HG02884 (cell line): ENCODE results near the gene ASAP2.

ENCODE experiments used
- ATAC-seq: cut with Tn5 transposase; IDR thresholded peaks from one replicate; pipeline ENCODE4 v1.9.1; 2021; ENCODE audit warnings: mild to moderate bottlenecking, moderate library complexity; ENCODE audit not compliant: unreplicated experiment

ASAP2 gene

DNA sequence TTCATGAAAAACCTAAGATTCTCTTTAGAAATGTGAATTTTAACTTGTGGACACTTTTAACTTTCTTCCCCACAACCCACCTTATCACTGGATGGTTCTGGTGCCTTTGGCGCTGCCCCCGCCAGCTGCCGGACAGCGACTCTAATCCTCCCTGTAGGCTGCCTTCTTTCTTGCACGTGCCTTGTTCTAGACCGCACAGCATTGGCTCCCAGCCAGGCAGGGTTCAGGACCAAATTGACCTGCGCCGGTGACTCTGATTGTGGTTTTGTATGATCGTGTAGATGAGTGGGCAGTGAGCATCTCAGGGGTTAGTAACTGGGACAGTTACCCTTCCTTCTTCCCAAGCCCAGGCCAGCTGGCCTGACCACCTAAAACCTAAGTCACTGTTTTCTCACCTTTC is 106.8 kb downstream of the ASAP2 start:
- ATAC-seq = no peak

DNA sequence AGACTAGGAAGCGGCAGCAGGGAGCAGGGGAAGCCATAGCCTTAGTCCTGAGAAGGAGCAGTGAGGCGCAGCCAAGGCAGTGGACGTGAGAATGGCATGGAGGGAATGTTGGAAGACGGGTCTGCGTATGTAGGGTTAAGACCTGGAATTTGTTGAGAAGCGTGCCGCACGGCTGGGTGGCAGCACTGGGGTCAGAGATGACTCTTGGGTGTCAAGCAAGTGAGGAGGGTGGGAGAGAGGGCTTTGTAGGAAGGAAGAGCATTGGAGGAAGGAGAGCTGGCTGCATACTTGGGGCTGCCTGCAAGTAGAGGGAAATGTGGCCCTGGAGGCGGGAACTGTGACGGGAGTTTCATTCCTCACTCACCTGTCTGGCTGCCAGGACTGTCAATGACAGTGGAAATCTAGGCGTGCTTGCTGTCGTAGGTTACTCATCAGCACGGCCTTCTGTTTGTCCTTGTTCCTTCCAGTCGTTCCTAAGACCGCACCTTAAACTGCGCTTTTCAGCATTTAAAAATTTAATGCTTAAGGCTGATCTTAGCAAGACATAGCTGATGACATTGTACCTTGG is 108.8 kb downstream of the ASAP2 start:
- ATAC-seq = no peak

DNA sequence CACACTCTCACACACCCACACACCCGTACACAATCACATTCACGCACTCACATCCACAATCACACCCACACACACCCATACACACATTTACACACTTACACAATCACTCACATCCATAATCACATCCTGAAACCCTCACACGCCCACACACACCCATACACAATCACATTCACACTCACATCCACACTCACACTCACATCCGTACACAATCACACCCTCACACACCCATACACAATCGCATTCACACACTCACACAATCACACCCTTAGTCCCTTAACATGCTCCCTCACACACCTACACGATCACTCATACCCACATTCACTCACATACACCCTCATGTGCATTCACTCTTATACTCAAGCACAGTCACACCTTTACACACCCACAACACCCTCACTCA is 110.9 kb downstream of the ASAP2 start:
- no peak for ATAC-seq

DNA sequence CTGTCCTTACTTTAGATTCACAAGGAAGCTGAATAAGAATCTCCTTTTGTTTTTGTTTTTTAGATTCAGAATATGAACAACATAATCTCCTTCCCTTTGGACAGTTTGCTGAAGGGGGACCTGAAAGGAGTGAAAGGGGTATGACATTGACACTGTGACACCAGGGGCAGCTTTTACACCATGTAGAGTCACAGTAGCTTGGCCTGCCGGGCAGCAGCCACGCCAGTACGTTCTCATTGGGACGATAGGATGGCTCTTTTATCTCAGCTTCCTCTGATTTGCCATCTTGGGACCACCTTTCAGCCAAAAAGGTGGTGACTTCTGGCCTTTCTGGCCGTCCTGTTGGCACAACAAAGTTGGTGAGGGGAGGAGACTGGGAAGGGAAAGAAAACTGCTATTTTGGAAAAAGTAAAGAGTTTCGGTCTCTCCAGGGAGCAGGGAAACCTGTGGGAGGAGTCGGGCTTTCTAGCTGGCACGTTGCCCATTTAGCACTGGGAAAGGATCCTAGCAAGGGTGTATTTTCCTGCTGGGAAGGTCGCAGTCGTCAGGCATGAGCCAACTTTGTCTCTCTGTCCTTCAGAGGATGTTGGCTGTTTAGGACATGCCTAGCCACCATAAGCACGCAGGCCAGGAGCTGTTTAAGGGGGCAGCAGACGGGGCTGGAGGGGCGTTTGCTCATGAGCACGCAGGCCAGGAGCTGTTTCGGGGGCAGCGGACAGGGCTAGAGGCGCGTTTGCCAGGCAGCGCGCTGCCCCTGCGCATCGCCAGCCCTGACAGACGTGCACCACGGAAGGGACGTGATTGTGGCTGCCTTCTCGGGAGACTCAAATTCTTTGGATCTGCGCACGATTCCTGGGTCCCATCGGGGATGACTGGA is 112.1 kb downstream of the ASAP2 start:
- no peak for ATAC-seq

DNA sequence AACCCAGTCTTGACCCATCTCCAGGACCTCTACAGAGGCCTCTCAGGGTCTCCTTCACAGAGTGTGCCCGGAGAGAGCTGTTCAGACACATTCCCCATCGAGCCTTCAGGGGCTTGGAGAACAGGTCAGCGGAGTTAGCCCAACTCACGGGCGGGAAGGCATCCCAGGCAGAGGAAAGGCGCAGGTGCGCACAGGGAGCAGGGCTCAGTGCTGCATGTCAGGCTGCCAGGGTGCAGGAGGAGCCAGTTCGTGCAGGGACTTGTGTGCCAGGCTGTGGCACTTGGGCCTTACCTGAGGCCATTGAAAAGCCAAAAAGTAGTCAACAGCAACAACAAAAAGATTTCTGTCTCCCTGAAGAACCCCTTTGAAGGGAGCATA is 112.7 kb downstream of the ASAP2 start:
- no peak for ATAC-seq

DNA sequence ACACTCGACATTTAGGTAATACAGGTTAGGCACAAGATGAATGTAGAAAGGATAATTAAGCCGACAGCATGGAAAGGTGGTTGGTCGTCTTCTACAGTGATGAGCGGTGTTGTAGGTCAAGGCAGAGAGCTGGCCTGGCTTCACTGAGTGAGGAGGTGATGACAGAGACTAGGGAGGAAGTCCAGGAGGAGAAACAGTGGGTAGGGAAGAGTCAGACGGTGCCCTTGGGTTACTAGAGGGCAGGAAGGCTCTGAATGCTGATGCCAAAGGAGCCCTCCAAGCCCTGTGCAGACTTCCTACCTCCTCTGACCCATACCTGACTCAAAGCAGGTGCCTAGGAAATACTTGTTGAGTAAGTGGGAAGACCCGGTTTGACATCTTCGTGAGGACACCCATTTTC is 116.0 kb downstream of the ASAP2 start:
- no peak for ATAC-seq

DNA sequence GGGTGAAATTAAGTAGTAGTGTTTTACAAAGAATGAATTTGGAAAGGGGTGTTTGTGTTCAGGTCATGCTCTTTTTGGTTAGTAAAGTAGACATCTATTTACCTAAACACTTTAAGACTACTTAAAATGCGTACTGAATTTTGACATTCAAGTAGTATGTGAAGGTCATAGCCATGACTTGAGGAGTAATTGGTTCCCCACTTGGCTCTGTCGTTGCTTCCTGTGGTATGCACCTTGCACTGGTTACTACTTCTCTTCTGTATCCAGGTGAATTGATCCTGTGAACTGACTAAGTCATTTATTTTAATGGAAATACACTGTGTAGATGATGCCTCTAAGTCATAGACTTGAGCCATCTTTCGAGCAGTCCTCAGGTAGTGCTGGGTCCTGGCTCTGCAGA is 118.8 kb downstream of the ASAP2 start:
- ATAC-seq = no peak

DNA sequence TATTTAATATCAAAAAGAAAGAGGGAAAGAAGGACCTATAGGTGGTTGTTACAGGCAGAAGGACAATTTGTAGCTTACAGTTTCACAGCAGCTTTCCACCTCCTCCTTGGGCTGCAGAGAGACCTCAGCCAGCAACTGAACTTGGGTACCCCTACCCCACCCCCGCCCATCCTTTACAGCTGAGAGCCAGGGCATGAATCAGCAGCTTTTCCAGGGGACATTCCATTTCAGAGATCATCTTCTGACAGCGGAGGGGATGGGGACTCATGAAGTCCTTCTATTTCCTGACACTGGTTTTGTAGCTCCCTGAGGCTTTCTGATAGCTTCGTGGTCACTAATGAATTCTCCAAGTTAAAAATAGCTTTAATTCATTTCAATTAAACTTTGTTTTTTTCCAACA is 120.4 kb downstream of the ASAP2 start:
- no peak for ATAC-seq

DNA sequence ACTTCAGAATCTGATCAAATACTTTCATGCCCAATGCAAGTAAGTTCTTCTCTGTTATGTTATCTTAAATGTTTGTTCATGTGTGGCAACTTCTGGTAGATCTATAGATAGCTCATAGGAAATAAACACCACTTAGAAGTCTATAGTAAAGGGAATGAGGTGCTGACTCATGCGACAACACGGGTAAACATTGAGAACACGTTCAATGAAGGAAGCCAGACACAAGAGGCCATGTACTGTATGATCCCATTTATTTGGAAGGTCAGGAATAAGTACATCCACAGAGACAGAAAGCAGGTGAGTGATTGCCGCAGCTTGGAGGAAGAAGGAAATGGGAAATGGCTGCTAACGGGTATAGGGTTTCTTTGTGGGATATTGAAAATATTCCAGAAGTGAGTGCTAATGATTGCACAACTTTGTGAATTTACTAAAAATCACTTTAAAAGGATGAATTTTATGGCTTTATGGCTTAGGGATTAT is 121.3 kb downstream of the ASAP2 start:
- ATAC-seq = no peak

DNA sequence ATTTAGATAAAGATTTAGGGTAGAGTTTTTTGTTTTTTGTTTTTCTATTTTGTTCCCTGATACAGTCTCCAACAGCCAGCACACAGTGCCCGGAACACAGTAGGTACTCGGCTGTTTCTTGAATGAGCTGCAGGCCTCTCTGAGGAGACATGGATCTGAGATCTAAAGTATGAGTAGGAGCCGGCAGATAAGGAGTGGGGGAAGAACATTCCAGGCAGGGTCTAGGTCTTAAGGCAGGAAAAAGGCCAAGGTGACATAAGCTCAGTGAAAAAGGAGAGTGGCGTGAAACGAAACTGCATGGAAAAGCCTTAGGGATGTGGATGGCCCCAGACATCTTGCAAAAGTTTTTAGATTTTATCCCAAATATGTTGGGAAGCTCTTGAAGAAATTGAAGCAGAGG is 122.3 kb downstream of the ASAP2 start:
- ATAC-seq = no peak

DNA sequence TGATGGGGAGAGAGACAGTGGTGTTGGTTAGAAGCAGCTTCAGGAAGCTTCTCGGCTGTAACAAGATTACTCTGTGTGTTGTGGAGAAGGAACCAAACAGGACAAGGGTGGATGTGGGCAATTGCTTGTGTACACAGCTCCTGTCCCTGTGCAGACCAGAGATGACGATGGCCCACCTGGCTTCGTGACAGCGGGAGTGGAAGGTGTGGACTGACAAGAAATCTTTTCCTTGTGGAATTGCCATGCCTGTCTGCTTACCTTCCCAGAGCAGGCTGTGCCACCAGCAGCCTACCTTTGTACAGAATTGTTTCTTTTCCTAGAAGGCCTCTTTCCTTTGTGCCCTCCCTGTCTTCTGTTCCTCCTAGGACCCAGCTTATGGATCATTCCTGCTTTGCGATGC is 122.9 kb downstream of the ASAP2 start:
- ATAC-seq = no peak

DNA sequence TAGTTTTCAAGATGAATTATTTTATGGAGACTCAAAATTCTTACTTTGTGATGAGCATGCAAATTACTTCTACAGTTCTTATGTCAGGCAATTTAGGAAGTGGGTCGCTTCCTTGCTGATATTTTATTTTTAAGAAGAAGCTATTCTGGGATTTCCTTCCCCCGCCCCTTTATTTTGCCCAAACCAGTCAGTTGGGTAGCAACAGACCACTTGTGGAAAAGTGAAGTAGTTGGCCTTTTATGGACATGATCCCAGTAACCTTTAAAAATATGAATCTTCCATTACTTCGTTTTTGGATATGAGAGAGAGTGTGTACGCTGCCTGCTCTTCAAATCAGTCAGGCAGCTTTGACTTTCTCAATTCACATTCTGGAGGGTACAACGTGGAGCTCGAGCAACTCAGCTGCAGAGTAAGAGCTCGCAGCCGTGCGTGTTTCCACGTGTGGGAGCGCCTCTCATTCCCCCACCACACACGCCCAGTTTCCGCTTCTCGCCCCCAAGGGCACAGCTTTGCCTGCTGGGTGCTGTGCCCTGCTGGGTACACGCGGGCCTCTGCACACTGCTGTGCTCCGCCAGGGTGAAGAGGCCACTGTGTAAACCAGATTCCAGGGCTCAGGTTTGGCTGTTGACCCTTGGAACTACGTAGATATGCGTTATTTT is 124.1 kb downstream of the ASAP2 start:
- ATAC-seq = no peak

DNA sequence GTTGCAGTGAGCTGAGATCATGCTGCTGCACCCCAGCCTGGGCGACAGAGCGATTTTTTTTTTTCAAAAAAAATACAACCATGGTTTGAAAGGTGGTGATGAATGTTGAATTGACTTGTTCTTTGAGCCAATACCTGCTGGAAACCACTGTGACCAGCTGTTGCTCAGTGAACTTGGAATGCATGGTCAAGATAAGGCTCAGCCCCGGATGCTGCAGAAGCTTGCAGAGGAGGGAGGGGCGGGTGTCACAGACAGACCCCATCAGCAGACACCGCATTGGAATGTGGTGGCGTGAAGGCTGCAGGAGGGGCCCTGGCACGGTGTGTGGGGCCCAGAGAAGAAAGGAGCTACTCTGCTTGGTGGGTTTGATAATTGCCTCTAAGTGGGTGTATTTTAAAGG is 125.1 kb downstream of the ASAP2 start:
- no peak for ATAC-seq

DNA sequence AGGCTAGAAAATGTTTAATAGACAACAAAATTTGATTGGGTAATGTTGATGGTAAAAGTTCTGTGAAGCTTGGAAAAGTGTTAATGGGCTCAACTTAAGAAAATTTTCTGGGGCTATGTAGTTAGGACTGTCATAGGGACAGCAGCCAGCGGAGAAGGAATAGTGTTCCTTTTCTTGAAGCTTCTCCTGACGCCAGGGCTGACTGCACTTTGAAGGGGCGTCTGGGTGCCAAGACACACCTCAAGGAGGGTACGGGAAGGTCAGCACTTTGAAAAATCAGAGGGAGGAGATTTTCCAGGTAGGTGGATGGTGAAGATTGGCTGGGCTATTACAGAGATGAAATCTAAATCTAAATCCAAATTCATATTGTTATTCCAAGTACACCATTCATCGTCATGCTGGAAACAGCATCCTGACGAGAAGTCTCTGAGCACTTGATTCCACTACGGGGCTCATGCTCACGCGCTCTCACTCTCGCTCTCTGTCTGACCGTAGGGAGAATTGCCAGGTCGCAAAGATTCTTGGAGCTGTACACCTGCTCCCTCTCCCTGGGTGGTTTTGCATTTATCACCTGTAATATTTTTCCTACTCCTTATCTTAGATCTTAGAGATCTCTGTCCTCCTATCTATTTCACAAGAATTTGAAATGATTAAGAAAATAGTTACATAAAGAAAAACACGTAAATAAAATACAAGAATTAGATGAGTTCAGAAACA is 125.7 kb downstream of the ASAP2 start:
- no peak for ATAC-seq

DNA sequence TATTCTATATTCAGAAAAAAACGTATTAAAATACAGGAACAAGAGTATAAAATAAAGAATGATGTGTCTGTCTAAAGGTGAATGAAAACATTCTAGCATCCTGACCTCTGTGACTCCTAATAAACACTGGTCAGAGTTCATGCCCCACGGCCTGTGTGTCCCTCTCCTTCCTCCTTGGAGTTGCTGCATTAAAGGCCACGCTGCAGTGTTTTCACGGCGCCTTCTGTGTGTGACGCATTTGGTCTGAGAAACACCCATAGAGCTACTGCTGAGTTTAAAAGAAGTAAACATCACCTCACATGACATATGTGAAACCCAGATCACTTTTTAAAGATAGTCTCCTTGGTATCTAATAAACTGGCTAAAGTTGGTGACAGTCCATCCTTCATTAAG is 126.2 kb downstream of the ASAP2 start:
- ATAC-seq = no peak

DNA sequence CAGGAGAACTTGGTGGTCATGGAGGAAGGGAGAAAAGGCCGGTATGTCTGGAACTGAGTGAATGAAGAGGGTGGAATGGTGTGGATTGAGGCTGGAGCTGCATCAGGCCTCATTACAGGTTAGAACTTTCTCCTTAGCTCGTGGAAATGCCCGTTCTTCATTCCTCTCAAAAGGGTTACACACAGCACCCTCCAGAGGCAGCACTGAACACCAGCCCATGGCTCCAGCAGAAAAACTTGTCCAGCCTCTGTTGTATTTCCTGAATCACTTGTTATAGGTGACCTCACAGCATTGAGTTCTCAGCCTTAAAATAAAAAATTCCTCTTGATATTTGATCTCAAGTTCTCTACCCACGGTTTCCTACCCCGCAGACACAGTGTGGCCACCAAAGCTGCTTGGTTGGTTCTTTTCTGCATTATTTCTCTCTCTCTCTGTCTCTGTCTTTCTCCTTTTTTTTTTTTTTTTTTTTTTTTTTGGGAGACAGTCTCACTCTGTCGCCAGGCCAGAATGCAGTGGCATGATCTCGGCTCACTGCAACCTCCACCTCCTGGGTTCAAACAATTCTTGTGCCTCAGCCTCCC is 127.1 kb downstream of the ASAP2 start:
- ATAC-seq = no peak

DNA sequence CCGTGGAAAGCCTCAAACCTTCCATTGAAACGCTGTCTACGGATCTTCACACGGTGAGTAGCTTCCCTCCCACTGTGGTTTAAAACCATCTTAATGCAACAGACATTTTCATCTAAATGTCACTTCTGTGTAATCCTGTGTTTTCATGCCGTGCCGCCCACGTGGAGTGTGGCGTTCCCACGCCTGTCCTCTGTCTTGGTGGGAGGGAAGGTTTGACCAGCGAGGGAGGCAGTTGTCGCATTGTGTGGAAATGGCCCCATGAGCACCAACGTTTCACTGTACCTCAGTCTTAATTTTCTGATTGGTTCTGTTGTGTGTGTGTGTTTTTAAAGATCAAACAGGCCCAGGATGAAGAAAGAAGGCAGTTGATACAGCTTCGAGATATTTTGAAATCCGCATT is 128.1 kb downstream of the ASAP2 start:
- ATAC-seq = no peak

DNA sequence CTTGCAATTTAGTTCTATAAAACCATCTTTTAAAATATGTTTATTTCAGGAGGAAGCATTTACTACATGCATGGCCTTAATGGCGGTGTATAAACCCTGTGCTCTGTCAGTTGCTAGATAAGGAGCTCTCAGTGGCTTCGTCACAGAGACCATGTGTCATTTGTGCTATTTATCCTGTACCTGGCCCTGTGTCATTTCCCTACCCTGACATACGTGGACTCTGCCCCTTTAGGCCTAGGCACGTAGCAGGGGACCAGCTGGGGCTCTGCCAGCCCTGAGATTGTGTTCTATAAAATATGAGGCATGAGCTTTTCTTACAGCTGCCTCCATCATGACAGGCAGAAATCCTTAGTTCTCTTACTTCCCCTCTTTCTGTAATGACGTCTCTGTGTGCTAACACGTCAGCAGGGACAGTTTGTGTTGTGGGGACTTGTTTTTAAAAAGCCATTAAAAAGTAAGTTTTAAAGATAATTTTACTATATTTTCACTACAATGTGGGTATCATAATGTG is 128.8 kb downstream of the ASAP2 start:
- ATAC-seq = no peak

DNA sequence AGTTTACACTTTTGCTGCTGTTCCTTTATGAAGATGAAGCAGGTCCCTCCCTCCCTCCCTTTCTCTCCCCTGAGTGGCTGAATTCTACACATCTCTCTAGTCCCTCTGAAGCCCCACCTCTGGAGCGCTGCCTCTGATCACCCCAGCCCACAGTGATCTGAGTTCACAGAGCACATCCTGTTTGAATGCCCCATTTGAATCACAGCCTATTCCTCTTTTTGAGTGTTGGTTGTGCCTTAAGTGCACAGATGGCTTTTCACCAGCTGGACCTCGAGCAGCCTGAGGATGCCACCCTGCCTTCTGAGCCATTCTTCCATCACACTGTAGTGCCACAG is 129.6 kb downstream of the ASAP2 start:
- peak; percentile 55 for ATAC-seq

DNA sequence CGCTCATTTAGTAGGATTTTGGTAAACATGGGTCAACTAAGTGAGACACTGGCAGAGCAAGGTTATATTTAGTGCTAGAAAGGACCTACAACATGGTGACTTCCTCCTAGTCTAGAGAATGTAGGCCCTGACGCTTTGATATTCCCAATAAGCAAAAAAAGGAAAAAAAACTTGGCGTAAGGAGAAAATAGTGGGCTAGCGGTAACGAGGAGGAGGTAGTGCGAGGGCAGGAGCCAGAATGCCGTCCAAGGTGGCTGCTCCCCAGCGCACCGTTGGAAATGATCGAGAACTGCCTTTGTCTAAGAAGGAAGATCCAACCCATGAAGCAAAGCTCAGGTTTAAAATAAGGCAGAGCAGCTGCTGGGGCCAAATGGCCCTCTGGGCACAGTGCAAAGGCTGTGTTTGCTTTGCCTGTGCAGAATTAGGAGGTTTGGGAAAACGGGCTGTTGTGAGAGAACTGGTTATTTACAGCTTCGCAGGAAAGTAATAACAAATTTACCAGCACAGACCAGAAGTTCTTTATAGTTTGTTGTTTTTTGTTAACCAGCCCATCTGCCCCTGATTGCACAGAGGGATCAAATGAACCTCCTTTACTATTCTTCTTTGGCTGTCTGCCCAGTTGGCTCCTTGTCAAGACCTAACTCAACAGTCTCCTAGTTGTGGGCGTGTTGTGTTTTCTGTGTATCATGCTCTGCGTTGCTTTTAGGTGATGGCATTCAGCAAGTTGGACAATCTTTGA is 130.1 kb downstream of the ASAP2 start:
- ATAC-seq = no peak
